ENCODE measurements around the gene KDM4C.

GRCh38 chr9:6827439-6828145 lies 69.8 kb downstream of the KDM4C start:
- peak in 5 of 6 experiments; percentile 13 to 36 (median 27) for TF ChIP-seq CTCF (IDR thresholded peaks at IDR 0.05)
- no peak for TF ChIP-seq POLR2A (IDR thresholded peaks at IDR 0.05)
- no peak for TF ChIP-seq POLR2AphosphoS5 (IDR thresholded peaks at IDR 0.05)
- no peak for TF ChIP-seq EP300 (IDR thresholded peaks at IDR 0.05)
